Ishikawa (cell line): ENCODE data around the gene NSA2.

ENCODE experiments used
- CEBPB ChIP-seq: IDR thresholded peaks from 2 replicates; pipeline ENCODE4 v1.6.1; 2012
- EP300 ChIP-seq: IDR thresholded peaks from 2 replicates; pipeline ENCODE4 v1.6.1; 2012; ENCODE audit warnings: borderline replicate concordance
- FOXM1 ChIP-seq: IDR thresholded peaks from 2 replicates; pipeline ENCODE4 v1.6.1; 2012; ENCODE audit warnings: low read depth, borderline replicate concordance
- MAX ChIP-seq: IDR thresholded peaks from 2 replicates; pipeline ENCODE4 v1.6.1; 2012
- NFIC ChIP-seq: IDR thresholded peaks from 2 replicates; pipeline ENCODE4 v1.6.1; 2012
- REST ChIP-seq: IDR thresholded peaks from 2 replicates; pipeline ENCODE4 v1.6.1; 2012; ENCODE audit warnings: low read depth, mild to moderate bottlenecking
- TAF1 ChIP-seq: IDR thresholded peaks from 2 replicates; pipeline ENCODE4 v1.6.1; 2012; ENCODE audit warnings: low read depth, mild to moderate bottlenecking
- TCF12 ChIP-seq: IDR thresholded peaks from 2 replicates; pipeline ENCODE4 v1.6.1; 2012; ENCODE audit warnings: low read depth
- TF ChIP-seq, protein P1 (sequence below): IDR thresholded peaks from 2 replicates; pipeline ENCODE4 v1.6.1; 2012

- TF ChIP-seq FOXM1 (no peak), MAX (peak; percentile 90), REST (no peak), EP300 (no peak; the same call in 1 of the 2 replicates), TAF1 (peak; percentile 84), CEBPB (no peak; the same call in 1 of the 2 replicates), NFIC (peak; percentile 34; the same call in 1 of the 2 replicates), TCF12 (peak; percentile 46; the same call in 1 of the 2 replicates)
- TF ChIP-seq, protein P1, sequence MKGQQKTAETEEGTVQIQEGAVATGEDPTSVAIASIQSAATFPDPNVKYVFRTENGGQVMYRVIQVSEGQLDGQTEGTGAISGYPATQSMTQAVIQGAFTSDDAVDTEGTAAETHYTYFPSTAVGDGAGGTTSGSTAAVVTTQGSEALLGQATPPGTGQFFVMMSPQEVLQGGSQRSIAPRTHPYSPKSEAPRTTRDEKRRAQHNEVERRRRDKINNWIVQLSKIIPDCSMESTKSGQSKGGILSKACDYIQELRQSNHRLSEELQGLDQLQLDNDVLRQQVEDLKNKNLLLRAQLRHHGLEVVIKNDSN: peak; percentile 72
Measured at GRCh38 chr5:74766849-74767578, at the start of gene NSA2, which contains the start of gene GFM2.
